Lower lobe of right lung (tissue), 2 donors: Measurements from ENCODE around the gene ZNF816. TPM values are rescaled to one million over a fixed set of nuclear protein-coding genes. Genes with fewer than 3 reads are reported as not detected.

ENCODE experiments used
- ATAC-seq, 2 donors: fragments of 200-7000 bp; cut with Tn5 transposase; one replicate each; pipeline ENCODE4 v1.9.1; 2020 to 2022; ENCODE audit warnings: mild to moderate bottlenecking in 2 of 2, moderate library complexity in 2 of 2
- DNase-seq: peaks from one replicate; pipeline ENCODE4 v3.0.0-alpha.2; 2020
- H3K27ac ChIP-seq: fragments of 200-600 bp; one replicate; pipeline ENCODE4 v1.8.0; 2022
- H3K27me3 ChIP-seq: fragments of 200-600 bp; one replicate; pipeline ENCODE4 v1.8.0; 2022; ENCODE audit warnings: low read depth
- H3K36me3 ChIP-seq: fragments of 200-600 bp; one replicate; pipeline ENCODE4 v1.8.0; 2022; ENCODE audit warnings: mild to moderate bottlenecking
- H3K4me1 ChIP-seq: fragments of 200-600 bp; one replicate; pipeline ENCODE4 v1.8.0; 2022
- H3K4me3 ChIP-seq: fragments of 200-600 bp; one replicate; pipeline ENCODE4 v1.8.0; 2022; ENCODE audit warnings: mild to moderate bottlenecking
- H3K9me3 ChIP-seq: fragments of 200-600 bp; one replicate; pipeline ENCODE4 v1.8.0; 2022
- CTCF ChIP-seq: fragments of 200-600 bp; IDR thresholded peaks from one replicate; pipeline ENCODE4 v1.8.0; 2022; ENCODE audit warnings: antibody characterized with exemption, mild to moderate bottlenecking
- intact Hi-C: fragments of 100-400 bp; cut with DNase I; formaldehyde crosslinking; loops from one replicate; pipeline ENCODE4 v1.11.0; 2022
- total RNA-seq: library from RNA; stranded (reverse); fragmentation: NEBNext Ultra II Directional; extraction: Animal tissue kit (Norgen Biotek cat#: 25700); gene quantifications from one replicate; pipeline ENCODE4 v1.2.1, GENCODE V29; 2021
- donor health status: DM: no; HTN: yes; CAD: no; lungs with severe emphysema.

ZNF816 gene
- total RNA-seq, 1 donor from 2014 or later: 12.0 TPM

- no peaks in the 10 kb centered on the region for H3K36me3 ChIP-seq
- intact Hi-C loops: no loop called here
- no peaks in the 10 kb centered on the region for H3K4me1 ChIP-seq
- H3K9me3 ChIP-seq: no peaks in the 10 kb centered on the region
- TF ChIP-seq CTCF: no peak
- no peak for DNase-seq
- ATAC-seq: no peak
- no peak overlapping the region for H3K4me3 ChIP-seq
- no peaks in the 10 kb centered on the region for H3K27me3 ChIP-seq
- no peak overlapping the region for H3K27ac ChIP-seq
Measured at GRCh38 chr19:53007200-53007599, 44.5 kb upstream of the ZNF816 start.

GRCh38 chr19:53004242-53004641 is 41.6 kb upstream of the ZNF816 start:
- no peak for TF ChIP-seq CTCF
- Histone ChIP-seq H3K36me3 (no peaks in the 10 kb centered on the region), H3K27me3 (no peaks in the 10 kb centered on the region), H3K4me3 (no peak overlapping the region), H3K9me3 (no peaks in the 10 kb centered on the region), H3K27ac (no peak overlapping the region), H3K4me1 (no peaks in the 10 kb centered on the region)
- intact Hi-C loops: no loop called here
- DNase-seq (no peak), ATAC-seq (no peak)

- Histone ChIP-seq H3K27ac (no peak overlapping the region), H3K27me3 (no peaks in the 10 kb centered on the region), H3K36me3 (no peaks in the 10 kb centered on the region), H3K9me3 (no peaks in the 10 kb centered on the region), H3K4me1 (no peaks in the 10 kb centered on the region), H3K4me3 (no peak overlapping the region)
- no peak for ATAC-seq
- no peak for DNase-seq
- intact Hi-C loops: no loop called here
- TF ChIP-seq CTCF: no peak
Measured at GRCh38 chr19:53002479-53002878, 39.8 kb upstream of the ZNF816 start.

- no peak for TF ChIP-seq CTCF
- H3K4me3 ChIP-seq: no peak overlapping the region
- H3K36me3 ChIP-seq: no peaks in the 10 kb centered on the region
- DNase-seq: no peak
- no peaks in the 10 kb centered on the region for H3K9me3 ChIP-seq
- no peak overlapping the region for H3K27ac ChIP-seq
- ATAC-seq: no peak
- no peaks in the 10 kb centered on the region for H3K4me1 ChIP-seq
- no peaks in the 10 kb centered on the region for H3K27me3 ChIP-seq
- intact Hi-C loops: no loop called here
Measured at GRCh38 chr19:52997975-52998374, 35.3 kb upstream of the ZNF816 start.

GRCh38 chr19:52995711-52996110 is 33.0 kb upstream of the ZNF816 start:
- Histone ChIP-seq H3K27me3 (no peaks in the 10 kb centered on the region), H3K36me3 (no peaks in the 10 kb centered on the region), H3K27ac (no peak overlapping the region), H3K4me3 (no peak overlapping the region), H3K4me1 (peaks cover 11% of the 10 kb centered on the region), H3K9me3 (no peaks in the 10 kb centered on the region)
- ATAC-seq (no peak), DNase-seq (no peak)
- intact Hi-C loops: no loop called here
- no peak for TF ChIP-seq CTCF
